Adrenal gland (tissue), 5 donors: ENCODE results near the gene GATAD2A.

Source experiments
- POLR2A ChIP-seq, 2 donors: fragments of 450-650 bp; IDR thresholded peaks; one replicate each; pipeline ENCODE4 v1.6.1; 2017; ENCODE audit warnings: antibody characterized with exemption in 2 of 2, mild to moderate bottlenecking in 2 of 2, moderate library complexity in 1 of 2
- TF ChIP-seq, protein P1 (sequence below), 6 experiments: fragments of 450-650 bp in 4 of 6; fragments of 200-600 bp in 2 of 6; sonication (generic) in 1 of 6; IDR thresholded peaks; 1 replicate in 5 of 6; 2 replicates in 1 of 6; pipeline versions ENCODE4 v1.5.1 to v1.8.0; 2016 to 2021; ENCODE audit warnings: antibody characterized with exemption in 6 of 6, mild to moderate bottlenecking in 2 of 6, moderate library complexity in 1 of 6
- donor health status: DM: no; HTN: no; CAD: no.

DNA sequence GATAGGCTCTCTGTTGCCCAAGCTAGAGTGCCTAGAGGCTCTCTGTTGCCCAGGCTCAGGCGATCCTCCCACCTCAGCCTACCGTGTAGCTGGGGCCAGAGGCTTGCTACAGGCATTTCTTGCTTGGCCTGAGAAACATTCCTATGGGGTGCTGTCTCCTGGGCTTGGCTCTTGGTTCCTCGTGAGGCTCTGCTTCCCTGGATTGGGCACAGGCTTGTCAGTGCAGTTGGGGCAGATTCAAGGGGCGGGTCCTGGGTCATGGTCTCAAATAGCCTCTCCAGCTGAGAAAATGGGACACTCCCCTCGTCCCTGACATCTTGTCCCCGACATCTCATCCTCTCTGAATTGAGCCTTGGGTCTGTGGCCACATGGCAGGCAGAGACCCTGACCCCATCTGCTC lies 105.0 kb downstream of the GATAD2A start:
- TF ChIP-seq, protein P1, sequence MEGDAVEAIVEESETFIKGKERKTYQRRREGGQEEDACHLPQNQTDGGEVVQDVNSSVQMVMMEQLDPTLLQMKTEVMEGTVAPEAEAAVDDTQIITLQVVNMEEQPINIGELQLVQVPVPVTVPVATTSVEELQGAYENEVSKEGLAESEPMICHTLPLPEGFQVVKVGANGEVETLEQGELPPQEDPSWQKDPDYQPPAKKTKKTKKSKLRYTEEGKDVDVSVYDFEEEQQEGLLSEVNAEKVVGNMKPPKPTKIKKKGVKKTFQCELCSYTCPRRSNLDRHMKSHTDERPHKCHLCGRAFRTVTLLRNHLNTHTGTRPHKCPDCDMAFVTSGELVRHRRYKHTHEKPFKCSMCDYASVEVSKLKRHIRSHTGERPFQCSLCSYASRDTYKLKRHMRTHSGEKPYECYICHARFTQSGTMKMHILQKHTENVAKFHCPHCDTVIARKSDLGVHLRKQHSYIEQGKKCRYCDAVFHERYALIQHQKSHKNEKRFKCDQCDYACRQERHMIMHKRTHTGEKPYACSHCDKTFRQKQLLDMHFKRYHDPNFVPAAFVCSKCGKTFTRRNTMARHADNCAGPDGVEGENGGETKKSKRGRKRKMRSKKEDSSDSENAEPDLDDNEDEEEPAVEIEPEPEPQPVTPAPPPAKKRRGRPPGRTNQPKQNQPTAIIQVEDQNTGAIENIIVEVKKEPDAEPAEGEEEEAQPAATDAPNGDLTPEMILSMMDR (IDR thresholded peaks at IDR 0.05): no peak
- no peak for TF ChIP-seq POLR2A (IDR thresholded peaks at IDR 0.05)
